Karpas-422 (cell line): Measurements from ENCODE around the gene DPYD. TPM values are rescaled to one million over a fixed set of nuclear protein-coding genes. Genes with fewer than 3 reads are reported as not detected.
A peak's percentile ranks its signal among the peaks of the same experiment; 100 is the strongest.

ENCODE experiments used
- DNase-seq: peaks from one replicate; pipeline ENCODE4 v3.0.0-alpha.2; 2015
- H2AFZ ChIP-seq: fragments of 200-600 bp; sonication (generic); 2 replicates; pipeline ENCODE4 v1.6.1; 2014; ENCODE audit warnings: antibody characterized with exemption, low read length, mixed read lengths
- H3K27ac ChIP-seq: fragments of 200-600 bp; sonication (generic); 2 replicates; pipeline ENCODE4 v1.5.1; 2014; ENCODE audit warnings: mild to moderate bottlenecking, low read length, moderate library complexity
- H3K27me3 ChIP-seq: fragments of 200-600 bp; sonication (generic); 2 replicates; pipeline ENCODE4 v1.6.1; 2014; ENCODE audit warnings: low read length, mixed read lengths
- H3K36me3 ChIP-seq: fragments of 200-600 bp; sonication (generic); 2 replicates; pipeline ENCODE4 v1.6.1; 2014; ENCODE audit warnings: low read length, mixed read lengths; ENCODE audit not compliant: insufficient read depth
- H3K4me1 ChIP-seq: fragments of 200-600 bp; sonication (generic); 2 replicates; pipeline ENCODE4 v1.6.1; 2014; ENCODE audit warnings: mild to moderate bottlenecking, low read length, mixed read lengths
- H3K4me2 ChIP-seq: fragments of 200-600 bp; sonication (generic); 2 replicates; pipeline ENCODE4 v1.6.1; 2014; ENCODE audit warnings: low read length, low read depth, mild to moderate bottlenecking; ENCODE audit not compliant: poor library complexity, severe bottlenecking
- H3K4me3 ChIP-seq: fragments of 200-600 bp; sonication (generic); 2 replicates; pipeline ENCODE4 v1.5.1; 2014; ENCODE audit warnings: mild to moderate bottlenecking, antibody characterized with exemption, low read length, mixed read lengths
- H3K79me2 ChIP-seq: fragments of 200-600 bp; sonication (generic); 2 replicates; pipeline ENCODE4 v1.6.1; 2014; ENCODE audit warnings: mild to moderate bottlenecking, low read length, mixed read lengths
- H3K9ac ChIP-seq: fragments of 200-600 bp; sonication (generic); 2 replicates; pipeline ENCODE4 v1.6.0; 2014; ENCODE audit warnings: low read length
- H3K9me2 ChIP-seq: fragments of 200-600 bp; sonication (generic), shearing (Covaris generic); replicated peaks from 2 replicates; pipeline ENCODE4 v1.6.0; 2014; ENCODE audit warnings: mild to moderate bottlenecking, low read length, moderate library complexity; ENCODE audit not compliant: insufficient read depth
- H3K9me3 ChIP-seq: fragments of 300-700, 200-600 bp; sonication (generic); 2 replicates; pipeline ENCODE4 v1.6.1; 2014; ENCODE audit warnings: low read length, mixed read lengths
- H4K20me1 ChIP-seq: fragments of 200-600 bp; sonication (generic); 2 replicates; pipeline ENCODE4 v1.6.1; 2014; ENCODE audit warnings: mild to moderate bottlenecking, antibody characterized with exemption, low read length, low read depth; ENCODE audit not compliant: insufficient read depth
- total RNA-seq: library from RNA; depleted of rRNA; stranded (reverse); fragments of >200 nt; shearing (Covaris generic); gene quantifications from 2 replicates; pipeline ENCODE4 v1.2.3, GENCODE V29; 2014; ENCODE audit warnings: low replicate concordance

DPYD gene
- total RNA-seq, 1 experiment from 2014 or later, result 59.4 TPM

DNA sequence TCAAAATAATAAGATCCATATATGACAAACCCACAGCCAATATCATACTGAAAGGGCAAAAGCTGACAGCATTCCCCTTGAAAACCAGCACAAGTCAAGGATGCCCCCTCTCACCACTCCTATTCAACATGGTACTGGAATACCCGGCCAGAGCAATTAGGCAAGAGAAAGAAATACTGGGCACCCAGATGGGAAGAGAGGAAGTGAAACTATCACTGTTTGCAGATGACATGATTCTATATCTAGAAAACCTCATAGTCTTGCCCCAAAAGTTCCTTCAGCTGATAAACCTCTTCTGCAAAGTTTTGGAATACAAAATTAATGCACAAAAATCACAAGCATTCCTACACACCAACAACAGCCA, 756.6 kb downstream of the DPYD start:
- Histone ChIP-seq H3K9me2 (no peaks in the 10 kb centered on the region), H3K27ac (peak overlapping the region; percentile 75), H3K9me3 (no peaks in the 10 kb centered on the region), H3K9ac (no peak overlapping the region), H3K4me3 (no peak overlapping the region), H3K79me2 (no peaks in the 10 kb centered on the region), H3K4me2 (peak overlapping the region; percentile 22), H3K27me3 (no peaks in the 10 kb centered on the region), H4K20me1 (no peaks in the 10 kb centered on the region), H3K36me3 (no peaks in the 10 kb centered on the region), H3K4me1 (peaks cover 31% of the 10 kb centered on the region), H2AFZ (no peak overlapping the region)
- DNase-seq, result peak; percentile 71

- DNase-seq, result peak; percentile 56
- no peaks in the 10 kb centered on the region for H3K27me3 ChIP-seq
- 0 out of 2 replicates have a peak overlapping the region, but pooled peaks have one; percentile 1 for H3K4me3 ChIP-seq
- H3K36me3 ChIP-seq, result no peaks in the 10 kb centered on the region
- no peaks in the 10 kb centered on the region for H3K79me2 ChIP-seq
- H3K4me2 ChIP-seq, result peak overlapping the region; percentile 22
- peaks cover 36% of the 10 kb centered on the region for H3K4me1 ChIP-seq
- H3K27ac ChIP-seq, result peak overlapping the region; percentile 75
- H3K9me3 ChIP-seq, result no peaks in the 10 kb centered on the region
- no peaks in the 10 kb centered on the region for H3K9me2 ChIP-seq
- H3K9ac ChIP-seq, result no peak overlapping the region
- no peak overlapping the region for H2AFZ ChIP-seq
- H4K20me1 ChIP-seq, result no peaks in the 10 kb centered on the region
Measured at GRCh38 chr1:97163591-97164275, 757.1 kb downstream of the DPYD start.

- H3K9ac ChIP-seq, result no peak overlapping the region
- no peak overlapping the region for H3K27ac ChIP-seq
- no peak for DNase-seq
- H2AFZ ChIP-seq, result no peak overlapping the region
- H3K4me3 ChIP-seq, result no peak overlapping the region
- no peaks in the 10 kb centered on the region for H3K79me2 ChIP-seq
- H3K4me2 ChIP-seq, result no peak overlapping the region
- no peaks in the 10 kb centered on the region for H3K36me3 ChIP-seq
- no peaks in the 10 kb centered on the region for H3K27me3 ChIP-seq
- peaks cover 38% of the 10 kb centered on the region for H3K4me1 ChIP-seq
- no peaks in the 10 kb centered on the region for H3K9me2 ChIP-seq
- H4K20me1 ChIP-seq, result no peaks in the 10 kb centered on the region
- H3K9me3 ChIP-seq, result no peaks in the 10 kb centered on the region
Measured at GRCh38 chr1:97160818-97161217, 760.0 kb downstream of the DPYD start.

DNA sequence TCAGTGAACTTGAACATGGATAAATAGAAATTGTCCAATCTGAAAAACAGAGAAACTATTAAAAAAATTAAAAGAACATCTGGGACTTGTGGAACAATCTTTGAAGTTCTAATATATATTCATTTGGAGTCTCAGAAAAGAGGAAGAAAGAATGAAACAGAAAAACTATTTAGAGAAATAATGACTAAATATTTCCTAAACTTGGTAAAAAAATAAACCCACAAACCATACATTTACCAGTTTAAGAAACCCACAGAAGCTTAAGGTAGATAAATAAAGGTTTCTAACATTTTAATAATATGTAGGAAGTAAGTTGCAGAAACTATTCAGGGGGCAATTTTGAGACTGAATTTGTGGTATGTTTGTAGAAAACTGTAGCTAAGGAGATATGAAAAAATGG, 761.5 kb downstream of the DPYD start:
- Histone ChIP-seq H3K27me3 (no peaks in the 10 kb centered on the region), H3K4me2 (no peak overlapping the region), H3K4me1 (peaks cover 33% of the 10 kb centered on the region), H3K9me2 (no peaks in the 10 kb centered on the region), H3K4me3 (no peak overlapping the region), H2AFZ (no peak overlapping the region), H4K20me1 (no peaks in the 10 kb centered on the region), H3K27ac (no peak overlapping the region), H3K79me2 (no peaks in the 10 kb centered on the region), H3K36me3 (no peaks in the 10 kb centered on the region), H3K9me3 (no peaks in the 10 kb centered on the region), H3K9ac (no peak overlapping the region)
- peak; percentile 53 for DNase-seq

DNA sequence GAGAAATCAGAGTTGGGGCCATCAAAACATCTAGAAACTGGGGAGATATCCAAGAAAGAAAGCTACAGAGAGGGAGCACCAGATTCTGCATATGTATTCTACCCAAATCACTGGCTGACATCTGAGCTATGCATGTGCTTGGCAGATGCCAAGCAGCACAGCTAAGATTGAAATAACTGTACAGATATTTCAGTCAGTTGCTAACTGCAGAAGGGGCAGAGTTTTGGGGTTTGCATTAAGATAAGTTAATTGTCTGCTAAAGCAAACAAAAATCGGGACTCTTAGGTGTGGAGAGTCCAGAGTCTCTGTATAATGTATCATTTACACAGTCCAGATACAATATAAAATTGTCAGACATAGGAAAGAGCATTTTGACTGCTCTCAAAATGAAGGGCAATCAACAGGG, 762.1 kb downstream of the DPYD start:
- H3K9me3 ChIP-seq, result no peaks in the 10 kb centered on the region
- no peaks in the 10 kb centered on the region for H3K27me3 ChIP-seq
- H3K4me3 ChIP-seq, result no peak overlapping the region
- H3K9me2 ChIP-seq, result no peaks in the 10 kb centered on the region
- H2AFZ ChIP-seq, result no peak overlapping the region
- no peaks in the 10 kb centered on the region for H4K20me1 ChIP-seq
- peaks cover 26% of the 10 kb centered on the region for H3K4me1 ChIP-seq
- no peak overlapping the region for H3K9ac ChIP-seq
- H3K79me2 ChIP-seq, result no peaks in the 10 kb centered on the region
- DNase-seq, result no peak
- H3K27ac ChIP-seq, result no peak overlapping the region
- H3K36me3 ChIP-seq, result no peaks in the 10 kb centered on the region
- no peak overlapping the region for H3K4me2 ChIP-seq

- no peak overlapping the region for H2AFZ ChIP-seq
- DNase-seq, result no peak
- H3K4me3 ChIP-seq, result no peak overlapping the region
- peaks cover 21% of the 10 kb centered on the region for H3K4me1 ChIP-seq
- no peaks in the 10 kb centered on the region for H3K36me3 ChIP-seq
- no peaks in the 10 kb centered on the region for H3K9me2 ChIP-seq
- no peaks in the 10 kb centered on the region for H3K9me3 ChIP-seq
- no peaks in the 10 kb centered on the region for H4K20me1 ChIP-seq
- H3K27me3 ChIP-seq, result no peaks in the 10 kb centered on the region
- H3K27ac ChIP-seq, result no peak overlapping the region
- H3K4me2 ChIP-seq, result no peak overlapping the region
- H3K9ac ChIP-seq, result no peak overlapping the region
- no peaks in the 10 kb centered on the region for H3K79me2 ChIP-seq
Measured at GRCh38 chr1:97157991-97158390, 762.8 kb downstream of the DPYD start.

GRCh38 chr1:97151651-97152050, 769.2 kb downstream of the DPYD start:
- Histone ChIP-seq H4K20me1 (no peaks in the 10 kb centered on the region), H3K4me3 (no peak overlapping the region), H3K4me1 (peaks cover 32% of the 10 kb centered on the region), H3K4me2 (no peak overlapping the region), H3K9me2 (no peaks in the 10 kb centered on the region), H3K9me3 (no peaks in the 10 kb centered on the region), H3K27me3 (no peaks in the 10 kb centered on the region), H2AFZ (no peak overlapping the region), H3K79me2 (no peaks in the 10 kb centered on the region), H3K27ac (no peak overlapping the region), H3K36me3 (no peaks in the 10 kb centered on the region), H3K9ac (no peak overlapping the region)
- DNase-seq, result no peak

- no peak overlapping the region for H2AFZ ChIP-seq
- peaks cover 32% of the 10 kb centered on the region for H3K4me1 ChIP-seq
- no peak overlapping the region for H3K4me2 ChIP-seq
- no peak overlapping the region for H3K4me3 ChIP-seq
- no peaks in the 10 kb centered on the region for H3K9me3 ChIP-seq
- no peaks in the 10 kb centered on the region for H3K27me3 ChIP-seq
- no peak overlapping the region for H3K9ac ChIP-seq
- no peaks in the 10 kb centered on the region for H3K79me2 ChIP-seq
- H3K9me2 ChIP-seq, result no peaks in the 10 kb centered on the region
- H4K20me1 ChIP-seq, result no peaks in the 10 kb centered on the region
- no peak for DNase-seq
- no peak overlapping the region for H3K27ac ChIP-seq
- H3K36me3 ChIP-seq, result no peaks in the 10 kb centered on the region
Measured at GRCh38 chr1:97145321-97145956, 775.4 kb downstream of the DPYD start.
